NT2/D1 (cell line): Measurements from ENCODE around the gene SMIM31.

Experiments used
- YY1 ChIP-seq: IDR thresholded peaks from 2 replicates; pipeline ENCODE4 v1.6.1; 2011; ENCODE audit not compliant: insufficient read length, insufficient read depth
- ZNF274 ChIP-seq: IDR thresholded peaks from 2 replicates; pipeline ENCODE4 v1.6.1; 2011; ENCODE audit warnings: mild to moderate bottlenecking, low read depth, low read length

- TF ChIP-seq YY1 (no peak), ZNF274 (no peak)
Measured at GRCh38 chr4:164761746-164762275, 7.9 kb downstream of the SMIM31 start.
